HG03066 (cell line): ENCODE data around the gene SRP54.
"Not testable (repeated sequence)": the region's sequence is repeated elsewhere in the genome, so short reads cannot be mapped to it uniquely, and the experiment has no call there.

Source experiments
- ATAC-seq: cut with Tn5 transposase; IDR thresholded peaks from one replicate; pipeline ENCODE4 v1.9.1; 2021; ENCODE audit warnings: low read depth; ENCODE audit not compliant: unreplicated experiment

The SRP54 gene

GRCh38 chr14:34982421-34983147 is at the start of gene SRP54:
Gene SRP54 (plus strand): TSS chr14:34982992. CDS start chr14:34996710, 13,718 bp downstream.
- ATAC-seq: peak; percentile 79

DNA sequence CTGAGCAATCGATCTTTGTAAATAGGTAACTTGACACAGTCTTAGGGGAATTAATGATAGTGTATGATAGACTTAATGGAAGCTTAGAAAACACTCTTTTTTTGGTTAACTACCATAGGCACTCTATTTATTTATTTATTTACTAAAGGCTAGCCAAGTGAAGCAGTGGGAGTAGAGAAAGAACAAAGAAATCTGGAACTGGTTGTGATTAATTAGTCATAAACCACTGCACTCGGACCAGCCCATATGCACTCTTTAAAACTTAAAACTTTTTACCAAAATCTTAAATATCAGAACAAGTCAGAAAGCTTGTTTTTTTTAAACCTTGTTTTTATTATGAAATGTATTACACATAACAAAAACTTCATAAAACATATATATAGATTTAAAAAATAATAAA is 49.5 kb upstream of the SRP54 start:
- ATAC-seq: no peak

GRCh38 chr14:34935488-34935887 is 47.3 kb upstream of the SRP54 start:
- ATAC-seq: no peak

DNA sequence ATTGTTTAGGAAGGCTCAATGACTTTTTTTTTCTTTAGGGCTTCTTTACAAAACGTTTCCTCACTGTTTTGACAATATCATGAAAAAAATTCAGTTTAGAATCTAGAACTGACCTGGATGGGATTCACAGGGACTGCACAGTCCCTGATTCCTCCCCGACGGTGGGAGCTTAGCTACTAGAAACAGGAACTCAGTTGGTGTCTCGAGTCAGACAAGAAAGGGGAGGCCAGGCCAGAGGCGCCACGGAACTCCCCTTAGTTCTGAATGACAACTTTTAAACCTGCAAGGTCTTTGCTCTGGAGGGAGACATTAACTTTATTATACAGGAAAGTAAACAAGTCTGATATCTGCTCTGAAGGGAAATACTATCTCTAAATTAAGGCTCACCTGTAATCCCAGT is 45.4 kb upstream of the SRP54 start:
- ATAC-seq: no peak

- ATAC-seq: no peak
Measured at GRCh38 chr14:34937876-34938275, 44.9 kb upstream of the SRP54 start.

DNA sequence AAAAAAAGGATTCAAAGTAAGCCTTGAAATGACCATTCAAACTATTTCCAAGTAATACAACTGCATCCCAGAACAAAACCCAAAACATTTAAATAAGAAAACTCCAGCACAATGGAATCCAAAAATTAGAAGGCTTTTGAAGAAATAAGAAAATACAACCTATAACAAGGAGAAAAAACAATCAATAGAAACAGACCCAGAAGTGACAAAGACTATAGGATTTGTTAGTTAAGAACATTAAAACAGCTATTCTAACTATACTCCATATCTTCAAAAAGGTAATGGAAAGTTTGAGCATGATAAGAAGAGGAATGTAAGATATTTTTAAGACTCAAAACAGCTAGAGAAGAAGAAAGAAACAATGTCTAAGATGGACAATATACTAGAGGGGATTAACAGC is 39.3 kb upstream of the SRP54 start:
- ATAC-seq: no peak

DNA sequence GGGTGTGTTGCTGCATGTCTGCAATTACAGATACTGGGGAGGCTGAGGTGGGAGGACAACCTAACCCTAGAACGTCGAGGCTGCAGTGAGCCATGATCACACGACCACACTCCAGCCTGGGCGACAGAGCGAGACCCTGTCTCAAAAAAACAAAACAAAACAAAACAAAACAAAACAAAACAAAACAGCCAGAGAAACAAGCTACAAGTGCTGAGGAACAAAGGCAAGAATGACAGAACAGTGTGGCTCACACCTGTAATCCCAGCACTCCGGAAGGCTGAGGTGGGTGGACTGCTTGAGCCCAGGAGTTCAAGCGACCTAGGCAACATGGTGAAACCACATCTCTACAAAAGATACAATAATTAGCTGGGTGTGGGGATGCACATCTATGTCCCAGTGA is 38.0 kb upstream of the SRP54 start:
- no peak for ATAC-seq

GRCh38 chr14:34946699-34947098 is 36.1 kb upstream of the SRP54 start:
- ATAC-seq: no peak

DNA sequence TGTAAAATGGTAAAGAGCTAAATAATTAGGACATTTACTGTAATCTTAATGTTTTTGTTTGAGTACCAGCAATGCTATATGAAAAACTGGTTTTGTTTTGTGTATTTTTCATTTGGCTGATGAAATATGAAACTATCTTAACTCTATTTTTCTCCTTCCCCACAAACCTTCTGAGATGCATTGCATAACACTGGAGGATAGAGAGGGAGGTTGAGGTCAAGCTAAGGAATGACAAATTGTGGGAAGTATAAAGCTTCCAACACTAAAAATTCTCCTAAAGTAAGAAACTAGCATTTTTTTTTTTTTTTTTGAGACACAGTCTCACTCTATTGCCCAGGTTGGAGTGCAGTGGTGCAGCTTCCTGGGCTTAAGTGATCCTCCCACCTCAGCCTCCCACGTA is 31.5 kb upstream of the SRP54 start:
- no peak for ATAC-seq

DNA sequence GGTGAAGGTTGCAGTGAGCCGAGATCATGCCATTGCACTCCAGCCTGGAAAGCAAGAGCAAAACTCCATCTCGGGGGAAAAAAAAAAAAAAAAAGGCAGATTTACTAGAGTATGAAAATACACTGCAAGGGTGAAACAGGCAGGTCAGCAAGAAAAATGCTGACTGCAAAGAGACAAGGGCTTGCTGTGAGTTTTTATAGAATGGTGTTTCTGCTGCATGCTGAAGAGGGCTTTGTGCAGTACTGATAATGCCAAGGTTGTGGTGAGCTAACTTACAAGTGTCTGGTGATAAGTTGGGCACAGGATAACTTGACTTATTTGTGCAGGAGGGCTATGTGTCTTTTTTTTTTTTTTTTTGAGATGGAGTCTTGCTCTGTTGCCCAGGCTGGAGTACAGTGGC is 25.9 kb upstream of the SRP54 start:
- ATAC-seq: no peak

- ATAC-seq: no peak
Measured at GRCh38 chr14:34957771-34958286, 25.0 kb upstream of the SRP54 start.

DNA sequence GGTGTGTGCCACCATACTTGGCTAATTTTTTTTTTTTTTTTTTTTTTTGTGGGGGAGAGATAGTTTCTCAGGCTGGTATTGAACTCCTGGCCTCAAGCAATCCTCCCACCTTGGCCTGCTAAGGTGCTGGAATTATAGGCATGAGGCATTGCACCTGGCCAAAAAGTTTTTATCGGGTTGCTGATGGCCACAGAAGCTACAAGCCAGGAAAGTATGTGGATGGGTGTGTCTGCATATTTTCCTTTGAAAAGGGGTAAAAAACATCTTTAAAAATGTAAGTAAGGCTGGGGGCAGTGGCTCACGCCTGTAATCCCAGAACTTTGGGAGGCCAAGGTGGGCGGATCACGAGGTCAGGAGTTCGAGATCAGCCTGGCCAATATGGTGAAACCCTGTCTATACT is 20.7 kb upstream of the SRP54 start:
- not testable (repeated sequence) for ATAC-seq

GRCh38 chr14:34964977-34965764 is 17.6 kb upstream of the SRP54 start:
- ATAC-seq: no peak

- ATAC-seq: no peak
Measured at GRCh38 chr14:34965912-34966311, 16.9 kb upstream of the SRP54 start.

- ATAC-seq: peak; percentile 87
Measured at GRCh38 chr14:34966413-34966812, 16.4 kb upstream of the SRP54 start.

GRCh38 chr14:34970665-34971064 is 12.1 kb upstream of the SRP54 start:
- ATAC-seq: no peak

DNA sequence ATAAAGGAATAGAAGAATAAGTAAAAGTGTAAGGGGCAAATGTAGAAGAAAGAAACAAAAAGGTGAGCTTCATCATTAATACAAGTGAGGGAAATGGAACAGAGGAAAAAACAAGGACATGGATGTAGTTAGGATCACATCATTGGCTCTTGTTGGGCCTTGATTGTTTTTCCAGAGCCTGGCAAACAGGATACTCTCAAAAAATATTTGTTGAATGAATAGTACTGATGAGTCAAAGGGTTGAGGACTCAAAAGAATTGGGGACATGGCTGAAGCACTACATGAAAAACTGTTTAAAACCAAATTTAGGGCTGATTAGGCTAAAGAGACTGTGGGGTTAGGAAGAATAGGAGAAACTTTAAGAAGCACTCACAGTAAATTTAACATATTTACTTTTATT is 11.4 kb upstream of the SRP54 start:
- ATAC-seq: no peak

- no peak for ATAC-seq
Measured at GRCh38 chr14:34971801-34972200, 11.0 kb upstream of the SRP54 start.

- no peak for ATAC-seq
Measured at GRCh38 chr14:34978444-34978843, 4.3 kb upstream of the SRP54 start.

DNA sequence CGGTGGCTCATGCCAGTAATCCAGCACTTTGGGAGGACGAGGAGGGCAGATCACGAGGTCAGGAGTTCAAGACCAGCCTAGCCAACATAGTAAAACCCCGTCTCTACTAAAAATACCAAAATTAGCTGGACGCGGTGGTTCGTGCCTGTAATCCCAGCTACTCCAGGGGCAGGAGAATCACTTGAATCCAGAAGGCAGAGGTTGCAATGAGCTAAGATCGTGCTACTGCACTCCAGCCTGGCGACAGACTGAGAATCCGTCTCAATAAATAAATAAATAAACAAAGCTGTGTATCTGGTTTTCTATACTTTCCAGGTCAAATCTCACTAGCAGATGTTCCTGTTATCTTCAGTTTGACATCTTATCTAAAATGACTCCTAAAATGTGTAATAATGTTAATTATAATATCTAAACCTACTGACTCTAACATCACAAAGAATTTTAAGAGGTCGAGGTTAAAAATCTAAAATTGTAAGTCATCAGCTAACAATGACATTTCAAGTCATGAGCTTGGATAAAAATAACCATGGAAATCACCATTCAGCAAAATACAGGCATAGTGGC is 2.4 kb upstream of the SRP54 start:
- ATAC-seq: no peak

- peak; percentile 10 for ATAC-seq
Measured at GRCh38 chr14:34981743-34982420, 910 bp upstream of the SRP54 start.
